ENCODE results near the gene NXNL1.
A peak's percentile ranks its signal among the peaks of the same experiment; 100 is the strongest.
"Not testable (repeated sequence)": the region's sequence is repeated elsewhere in the genome, so short reads cannot be mapped to it uniquely, and the experiment has no call there.

NXNL1 gene

GRCh38 chr19:17482877-17483604, 22.3 kb upstream of the NXNL1 start:
- Histone ChIP-seq H3K27me3 (ENCODE audit: control insufficient read depth in 1 of 2, insufficient read depth in 2 of 2, low read length in 2 of 2) (no peaks in the 10 kb centered on the region), H3K4me1 (ENCODE audit: insufficient read depth, low read length) (no peaks in the 10 kb centered on the region), H3K9ac (ENCODE audit: low read length) (no peak overlapping the region), H3K36me3 (ENCODE audit: insufficient read depth, low read length) (peaks cover 4% of the 10 kb centered on the region), H3K9me3 (ENCODE audit: low read length) (no peaks in the 10 kb centered on the region), H3K27ac (ENCODE audit: low read depth, low read length) (no peak overlapping the region), H3K4me3 (ENCODE audit: low read depth in 1 of 2, low read length in 2 of 2) (no peak overlapping the region)

GRCh38 chr19:17481986-17482385, 21.3 kb upstream of the NXNL1 start:
- Histone ChIP-seq H3K27ac (ENCODE audit: low read depth, low read length) (no peak overlapping the region), H3K9me3 (ENCODE audit: low read length) (no peaks in the 10 kb centered on the region), H3K36me3 (ENCODE audit: insufficient read depth, low read length) (no peaks in the 10 kb centered on the region), H3K9ac (ENCODE audit: low read length) (no peak overlapping the region), H3K4me3 (ENCODE audit: low read depth in 1 of 2, low read length in 2 of 2) (no peak overlapping the region), H3K27me3 (ENCODE audit: control insufficient read depth in 1 of 2, insufficient read depth in 2 of 2, low read length in 2 of 2) (no peaks in the 10 kb centered on the region), H3K4me1 (ENCODE audit: insufficient read depth, low read length) (no peaks in the 10 kb centered on the region)

GRCh38 chr19:17479325-17479791, 18.6 kb upstream of the NXNL1 start:
- H3K36me3 ChIP-seq (ENCODE audit: insufficient read depth, low read length): no peaks in the 10 kb centered on the region
- no peaks in the 10 kb centered on the region for H3K9me3 ChIP-seq (ENCODE audit: low read length)
- H3K27me3 ChIP-seq (ENCODE audit: control insufficient read depth in 1 of 2, insufficient read depth in 2 of 2, low read length in 2 of 2): no peaks in the 10 kb centered on the region
- H3K4me3 ChIP-seq (ENCODE audit: low read depth in 1 of 2, low read length in 2 of 2): no peak overlapping the region
- H3K27ac ChIP-seq (ENCODE audit: low read depth, low read length): no peak overlapping the region
- H3K4me1 ChIP-seq (ENCODE audit: insufficient read depth, low read length): peaks cover 11% of the 10 kb centered on the region
- no peak overlapping the region for H3K9ac ChIP-seq (ENCODE audit: low read length)

DNA sequence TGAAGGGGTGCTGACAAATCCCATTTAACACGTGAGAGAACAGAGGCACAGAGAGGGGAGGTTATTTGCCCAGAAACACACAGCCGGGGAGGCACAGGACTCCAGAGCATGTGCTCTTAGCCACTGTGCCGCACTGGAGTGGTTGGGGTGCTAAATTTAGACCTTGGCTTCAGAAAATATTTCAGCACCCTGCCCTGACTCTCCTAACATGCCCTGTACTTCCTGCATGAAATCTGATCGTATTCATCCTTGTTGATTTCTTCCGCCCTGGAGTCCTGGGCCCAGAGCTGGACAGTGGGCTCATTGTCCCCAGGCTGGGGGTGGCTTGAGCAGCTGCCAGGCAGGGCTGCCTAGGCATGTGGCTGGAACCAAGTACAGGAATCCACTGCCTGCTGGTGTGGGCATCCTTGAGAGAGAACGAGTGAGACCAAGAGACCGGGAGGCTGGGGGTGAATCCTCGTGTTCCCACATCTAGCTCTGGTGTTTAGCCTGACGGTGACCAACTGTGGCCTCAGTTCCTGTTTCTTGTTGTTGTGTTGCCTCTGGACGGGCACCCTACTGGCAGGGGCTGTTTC, 14.9 kb upstream of the NXNL1 start:
- Histone ChIP-seq H3K4me3 (ENCODE audit: low read depth in 1 of 2, low read length in 2 of 2) (no peak overlapping the region), H3K9me3 (ENCODE audit: low read length) (no peaks in the 10 kb centered on the region), H3K27ac (ENCODE audit: low read depth, low read length) (no peak overlapping the region), H3K36me3 (ENCODE audit: insufficient read depth, low read length) (no peaks in the 10 kb centered on the region), H3K9ac (ENCODE audit: low read length) (no peak overlapping the region), H3K27me3 (ENCODE audit: control insufficient read depth in 1 of 2, insufficient read depth in 2 of 2, low read length in 2 of 2) (no peaks in the 10 kb centered on the region), H3K4me1 (ENCODE audit: insufficient read depth, low read length) (peaks cover 21% of the 10 kb centered on the region)

DNA sequence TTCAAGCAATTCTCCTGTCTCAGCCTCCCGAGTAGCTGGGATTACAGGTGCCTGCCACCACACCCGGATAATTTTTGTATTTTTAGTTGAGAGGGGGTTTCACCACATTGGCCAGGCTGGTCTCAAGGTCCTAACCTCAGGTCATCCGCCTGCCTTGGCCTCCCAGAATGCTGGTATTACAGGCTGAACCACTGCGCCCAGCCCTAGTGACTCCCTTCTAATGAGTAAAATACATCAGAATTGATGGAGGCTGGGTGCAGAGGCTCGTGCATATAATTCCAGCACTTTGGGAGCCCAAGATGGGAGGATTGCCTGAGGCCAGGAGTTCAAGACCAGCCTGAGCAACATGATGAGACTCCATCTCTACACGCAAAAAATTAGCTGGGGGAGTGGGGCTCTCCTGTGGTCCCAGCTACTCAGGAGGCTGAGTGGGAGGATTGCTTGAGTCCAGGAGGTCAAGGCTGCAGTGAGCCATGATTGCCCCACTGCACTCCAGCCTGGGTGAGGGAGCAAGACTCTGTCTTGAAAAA, 14.3 kb upstream of the NXNL1 start:
- not testable (repeated sequence) for H3K36me3 ChIP-seq (ENCODE audit: insufficient read depth, low read length); H3K4me3 ChIP-seq (ENCODE audit: low read depth in 1 of 2, low read length in 2 of 2); H3K9ac ChIP-seq (ENCODE audit: low read length); H3K27ac ChIP-seq (ENCODE audit: low read depth, low read length); H3K9me3 ChIP-seq (ENCODE audit: low read length); H3K27me3 ChIP-seq (ENCODE audit: control insufficient read depth in 1 of 2, insufficient read depth in 2 of 2, low read length in 2 of 2)
- peaks cover 21% of the 10 kb centered on the region for H3K4me1 ChIP-seq (ENCODE audit: insufficient read depth, low read length)

GRCh38 chr19:17473041-17473440, 12.3 kb upstream of the NXNL1 start:
- H3K27me3 ChIP-seq (ENCODE audit: control insufficient read depth in 1 of 2, insufficient read depth in 2 of 2, low read length in 2 of 2): no peaks in the 10 kb centered on the region
- H3K4me1 ChIP-seq (ENCODE audit: insufficient read depth, low read length): peaks cover 31% of the 10 kb centered on the region
- H3K36me3 ChIP-seq (ENCODE audit: insufficient read depth, low read length): no peaks in the 10 kb centered on the region
- H3K9ac ChIP-seq (ENCODE audit: low read length): no peak overlapping the region
- H3K9me3 ChIP-seq (ENCODE audit: low read length): no peaks in the 10 kb centered on the region
- no peak overlapping the region for H3K4me3 ChIP-seq (ENCODE audit: low read depth in 1 of 2, low read length in 2 of 2)
- H3K27ac ChIP-seq (ENCODE audit: low read depth, low read length): no peak overlapping the region

DNA sequence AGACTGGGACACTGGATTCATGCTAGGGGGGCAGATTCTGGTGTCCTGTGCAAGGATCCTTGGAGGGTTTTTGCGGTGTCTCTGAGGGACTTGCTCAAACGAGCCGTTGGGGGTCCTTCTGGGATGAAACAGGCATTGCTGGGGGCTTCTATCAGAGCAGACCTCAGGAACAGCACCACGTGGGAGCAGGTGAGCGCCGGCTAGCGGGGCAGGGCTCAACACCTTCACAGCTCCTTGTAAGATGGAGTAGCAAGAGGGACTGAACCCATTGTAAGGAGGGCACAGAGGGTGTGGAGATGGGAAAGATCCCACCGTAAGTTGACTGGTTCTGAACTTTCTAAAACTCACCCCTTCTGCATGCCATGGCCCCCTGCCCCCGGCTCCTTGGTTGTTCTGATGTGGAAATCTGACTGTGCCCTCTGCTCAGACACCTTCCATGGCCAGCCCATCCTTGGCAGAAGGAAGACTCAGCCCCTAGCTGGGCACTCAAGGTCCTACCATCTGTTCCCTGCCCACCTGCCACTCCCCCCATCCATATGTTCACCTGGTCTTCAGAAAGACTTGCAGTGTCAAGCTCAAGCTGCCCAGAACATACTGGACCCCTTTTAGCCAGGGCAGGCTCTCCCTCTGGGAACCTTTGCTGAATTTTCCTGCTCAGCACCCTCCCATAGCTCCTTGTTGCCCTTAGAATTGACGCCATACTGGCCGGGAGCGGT, 10.8 kb upstream of the NXNL1 start:
- H3K9me3 ChIP-seq (ENCODE audit: low read length): no peaks in the 10 kb centered on the region
- no peak overlapping the region for H3K9ac ChIP-seq (ENCODE audit: low read length)
- peaks cover 31% of the 10 kb centered on the region for H3K4me1 ChIP-seq (ENCODE audit: insufficient read depth, low read length)
- no peak overlapping the region for H3K27ac ChIP-seq (ENCODE audit: low read depth, low read length)
- peak overlapping the region; percentile 87 to 91 for H3K4me3 ChIP-seq (ENCODE audit: low read depth in 1 of 2, low read length in 2 of 2)
- no peaks in the 10 kb centered on the region for H3K36me3 ChIP-seq (ENCODE audit: insufficient read depth, low read length)
- H3K27me3 ChIP-seq (ENCODE audit: control insufficient read depth in 1 of 2, insufficient read depth in 2 of 2, low read length in 2 of 2): no peaks in the 10 kb centered on the region

DNA sequence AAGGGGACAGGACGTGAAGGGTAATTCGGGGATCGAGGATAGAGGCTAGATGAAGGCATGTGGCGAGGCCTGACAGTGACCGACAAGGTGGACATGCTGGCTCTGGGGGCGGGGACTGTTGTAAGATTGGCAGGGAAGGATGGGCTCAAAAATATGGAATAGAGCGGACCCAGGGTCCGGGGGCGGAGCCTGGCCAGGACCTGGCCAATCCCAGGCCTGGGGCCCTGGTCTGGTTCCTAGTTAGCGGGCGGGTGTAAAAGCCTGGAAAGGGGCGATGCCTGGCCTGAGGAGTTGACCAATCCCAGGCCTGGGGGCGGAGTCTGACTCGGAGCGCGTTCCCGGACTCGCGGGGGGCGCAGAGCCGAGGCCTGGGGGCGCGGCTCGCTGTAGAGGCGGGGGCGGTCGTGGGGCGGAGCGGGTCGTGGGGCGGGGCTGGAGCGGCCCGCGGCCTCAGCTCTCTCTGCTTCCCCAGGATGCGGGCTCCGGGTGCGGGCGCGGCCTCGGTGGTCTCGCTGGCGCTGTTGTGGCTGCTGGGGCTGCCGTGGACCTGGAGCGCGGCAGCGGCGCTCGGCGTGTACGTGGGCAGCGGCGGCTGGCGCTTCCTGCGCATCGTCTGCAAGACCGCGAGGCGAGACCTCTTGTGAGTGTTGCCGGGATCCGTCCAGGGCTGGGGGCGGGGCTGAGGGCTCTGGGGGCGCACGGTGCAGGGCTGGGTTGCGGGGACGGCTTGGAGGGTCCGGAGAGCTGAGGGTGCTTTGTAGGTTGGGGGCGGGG, 9.5 kb upstream of the NXNL1 start, which contains the start of gene SLC27A1:
Gene SLC27A1 (plus strand): TSS at position 457 of the 774 bp plus-strand sequence. CDS start 17 bp downstream, at position 474.
- Histone ChIP-seq H3K27ac (ENCODE audit: low read depth, low read length) (peak within 1 kb of the TSS; percentile 85), H3K36me3 (ENCODE audit: insufficient read depth, low read length) (no peaks in the 10 kb centered on the region), H3K9ac (ENCODE audit: low read length) (peak within 1 kb of the TSS; percentile 65), H3K4me1 (ENCODE audit: insufficient read depth, low read length) (peaks cover 24% of the 10 kb centered on the region), H3K4me3 (ENCODE audit: low read depth in 1 of 2, low read length in 2 of 2) (peak within 1 kb of the TSS; percentile 87 to 91), H3K9me3 (ENCODE audit: low read length) (no peaks in the 10 kb centered on the region), H3K27me3 (ENCODE audit: control insufficient read depth in 1 of 2, insufficient read depth in 2 of 2, low read length in 2 of 2) (no peaks in the 10 kb centered on the region)

DNA sequence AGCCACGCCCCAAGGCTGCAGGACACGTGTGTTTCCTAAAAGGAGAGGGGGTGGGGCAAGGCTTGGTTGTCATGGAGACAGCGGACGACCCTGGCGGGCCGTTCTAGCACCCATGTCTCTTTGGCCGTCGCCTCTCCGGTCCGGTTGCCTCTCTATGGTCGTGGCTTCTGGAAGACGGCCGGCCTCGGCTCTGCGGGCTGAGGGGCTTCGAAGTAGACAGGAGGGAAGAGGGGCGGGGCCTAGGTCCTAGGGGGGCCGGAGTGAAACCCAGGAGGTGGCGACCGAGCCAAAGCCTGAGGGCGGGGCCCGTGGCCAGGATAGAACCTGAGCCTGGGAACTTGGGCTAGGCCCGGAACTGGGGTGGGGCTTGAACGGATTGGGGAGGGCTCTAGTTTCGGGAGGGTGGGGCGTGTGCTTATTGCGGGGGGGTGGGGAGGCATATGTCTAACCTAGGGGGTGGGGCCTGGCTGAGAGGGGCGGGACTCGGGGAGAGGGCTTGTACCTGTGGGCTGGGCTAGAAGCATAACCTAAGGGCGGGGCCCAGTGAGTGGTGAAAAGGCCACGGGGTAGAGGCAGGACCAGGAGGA, 8.8 kb upstream of the NXNL1 start:
- Histone ChIP-seq H3K4me1 (ENCODE audit: insufficient read depth, low read length) (peaks cover 20% of the 10 kb centered on the region), H3K9me3 (ENCODE audit: low read length) (no peaks in the 10 kb centered on the region), H3K27me3 (ENCODE audit: control insufficient read depth in 1 of 2, insufficient read depth in 2 of 2, low read length in 2 of 2) (no peaks in the 10 kb centered on the region), H3K4me3 (ENCODE audit: low read depth in 1 of 2, low read length in 2 of 2) (peak overlapping the region; percentile 34 to 87), H3K36me3 (ENCODE audit: insufficient read depth, low read length) (no peaks in the 10 kb centered on the region), H3K9ac (ENCODE audit: low read length) (peak overlapping the region; percentile 65), H3K27ac (ENCODE audit: low read depth, low read length) (peak overlapping the region; percentile 83)

DNA sequence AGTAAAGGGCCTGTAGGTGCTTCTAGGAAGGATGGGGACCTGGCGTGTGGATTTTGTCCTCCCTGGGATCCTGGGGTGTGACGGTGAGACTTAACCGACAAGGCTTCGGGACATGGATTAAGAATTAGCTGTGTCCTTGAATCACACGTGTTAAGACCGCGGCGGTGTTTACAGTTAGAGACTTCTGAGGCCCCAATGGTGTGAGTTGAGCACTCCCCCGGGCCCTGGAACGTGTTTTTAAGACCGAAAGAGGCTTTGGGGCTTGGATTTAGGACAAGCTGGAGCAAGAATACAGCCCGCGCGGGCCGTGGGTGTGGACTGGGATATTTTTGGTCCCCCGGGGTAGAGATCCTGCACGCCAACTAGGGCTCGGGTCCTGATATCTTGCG, 8.4 kb upstream of the NXNL1 start:
- Histone ChIP-seq H3K27ac (ENCODE audit: low read depth, low read length) (peak overlapping the region; percentile 83), H3K4me3 (ENCODE audit: low read depth in 1 of 2, low read length in 2 of 2) (peak overlapping the region; percentile 34 to 87), H3K27me3 (ENCODE audit: control insufficient read depth in 1 of 2, insufficient read depth in 2 of 2, low read length in 2 of 2) (no peaks in the 10 kb centered on the region), H3K9me3 (ENCODE audit: low read length) (no peaks in the 10 kb centered on the region), H3K36me3 (ENCODE audit: insufficient read depth, low read length) (no peaks in the 10 kb centered on the region), H3K4me1 (ENCODE audit: insufficient read depth, low read length) (peaks cover 20% of the 10 kb centered on the region), H3K9ac (ENCODE audit: low read length) (peak overlapping the region; percentile 65)
